Tibial nerve (tissue), 3 donors: ENCODE results near the gene COL4A2.

ENCODE experiments used
- CTCF ChIP-seq, 5 experiments: fragments of 200-600 bp in 3 of 5; fragments of 450-650 bp in 2 of 5; sonication (generic) in 3 of 5; IDR thresholded peaks; one replicate each; pipeline ENCODE4 v1.5.1; 2016 to 2019; ENCODE audit warnings: antibody characterized with exemption in 5 of 5, mild to moderate bottlenecking in 3 of 5, moderate library complexity in 2 of 5
- POLR2A ChIP-seq, 2 donors: fragments of 450-650 bp; IDR thresholded peaks; one replicate each; pipeline ENCODE4 v1.6.1; 2017; ENCODE audit warnings: antibody characterized with exemption in 2 of 2, mild to moderate bottlenecking in 2 of 2, moderate library complexity in 2 of 2

- TF ChIP-seq CTCF (IDR thresholded peaks at IDR 0.05) (no peak), POLR2A (IDR thresholded peaks at IDR 0.05) (no peak)
Measured at GRCh38 chr13:110531671-110532083, 224.6 kb downstream of the COL4A2 start.
